ENCODE data around the gene SLC35B3. TPM values are rescaled to one million over a fixed set of nuclear protein-coding genes. Genes with fewer than 3 reads are reported as not detected.

SLC35B3 gene
- total and polyA plus RNA-seq, 10 of the 15 experiments (the other 5 are each of a cell fraction or from before 2014, with no cell fraction given), result 10.5 to 28.1 (median 12.4) TPM

- 45% methylated on average over 2 of the region's 2 CpGs for WGBS (ENCODE audit: insufficient coverage, insufficient replicate concordance, low lambda C conversion rate, missing lambda C conversion rate)
- ATAC-seq, result no peak
- intact Hi-C loops (cut with micrococcal nuclease; ENCODE audit: unreplicated experiment) (no loop called here), in situ Hi-C loops (cut with MboI) (no loop called here)
- SMC1A ChIA-PET (ENCODE audit: uncharacterized antibody, unreplicated experiment), result no interaction called here
- Histone ChIP-seq H2AFZ (ENCODE audit: control insufficient read depth, low read depth, low read length) (no peak overlapping the region), H3K27me3 (replicated peaks in 1 of 2; ENCODE audit: control insufficient read depth in 2 of 2, insufficient read depth in 2 of 2, low read length in 1 of 2) (no peaks in the 10 kb centered on the region), H3K4me3 (no peak overlapping the region), H4K20me1 (ENCODE audit: control insufficient read depth, insufficient read depth) (no peaks in the 10 kb centered on the region), H3K79me2 (ENCODE audit: control insufficient read depth, insufficient read depth, low read length) (peaks cover 6% of the 10 kb centered on the region), H3K9me3 (replicated peaks; ENCODE audit: control insufficient read depth, insufficient read depth, low read length) (no peaks in the 10 kb centered on the region; the same call in 2 of the 3 replicates), H3K36me3 (ENCODE audit: control insufficient read depth in 2 of 2, insufficient read depth in 2 of 2, low read length in 1 of 2) (no peaks in the 10 kb centered on the region), H3K9ac (ENCODE audit: control insufficient read depth, insufficient read depth, low read length) (no peak overlapping the region), H3K4me1 (ENCODE audit: control insufficient read depth, insufficient read depth, low read length) (no peaks in the 10 kb centered on the region), H3K4me2 (ENCODE audit: control insufficient read depth, insufficient read depth) (no peak overlapping the region), H3K27ac (ENCODE audit: control insufficient read depth, insufficient read depth) (no peak overlapping the region)
- no peak for DNase-seq (ENCODE audit: low read depth, low spot score)
- RAD21 ChIA-PET (ENCODE audit: unreplicated experiment), result no interaction called here
- BruUV-seq (replicated peaks), result no TSS peak
- POLR2A ChIA-PET, result no interaction called here
- CTCF ChIA-PET, result no interaction called here
- FAIRE-seq, result no peak
- TF ChIP-seq CBFB (IDR thresholded peaks at IDR 0.05; ENCODE audit: low read depth), result no peak
- TF ChIP-seq TAF1 (IDR thresholded peaks at IDR 0.05; ENCODE audit: borderline replicate concordance, low read depth, low read length), result no peak
- TF ChIP-seq POU2F2 (IDR thresholded peaks at IDR 0.05; ENCODE audit: borderline replicate concordance, low read depth, low read length), result no peak
- no peak for TF ChIP-seq BRCA1 (IDR thresholded peaks at IDR 0.05; ENCODE audit: low read depth, low read length)
- no peak for TF ChIP-seq USF1 (IDR thresholded peaks at IDR 0.05; ENCODE audit: borderline replicate concordance, extremely low read length, insufficient read depth, low read depth, low read length)
- TF ChIP-seq NFYB (IDR thresholded peaks at IDR 0.05; ENCODE audit: insufficient read depth, low read depth, low read length), result no peak
- TF ChIP-seq ASH2L (IDR thresholded peaks at IDR 0.05; ENCODE audit: borderline replicate concordance, low read depth), result no peak
- TF ChIP-seq KDM1A (IDR thresholded peaks at IDR 0.05; ENCODE audit: borderline replicate concordance), result no peak
- TF ChIP-seq HSF1 (IDR thresholded peaks at IDR 0.05; ENCODE audit: low read depth, low read length), result no peak
- no peak for TF ChIP-seq JUNB (IDR thresholded peaks at IDR 0.05)
Measured at GRCh38 chr6:8439601-8440268, 4.4 kb upstream of the SLC35B3 start.

All from GM12878 (cell line).